AG10803 (cell line): ENCODE data around the gene NCEH1.
A peak's percentile ranks its signal among the peaks of the same experiment; 100 is the strongest.

Experiments
- DNase-seq: peaks from one replicate; pipeline ENCODE4 v3.0.0; 2010; ENCODE audit warnings: low read depth
- H3K4me3 ChIP-seq: 2 replicates; pipeline ENCODE4 v1.5.1; 2011; ENCODE audit warnings: mild to moderate bottlenecking, low read length, control low read depth
- CTCF ChIP-seq: conservative IDR thresholded peaks from 2 replicates; pipeline ENCODE4 v1.5.1; 2011; ENCODE audit warnings: mild to moderate bottlenecking, low read length, control low read depth, inconsistent platforms

NCEH1 gene

GRCh38 chr3:172627057-172627809, 83.6 kb downstream of the NCEH1 start:
- no peak for TF ChIP-seq CTCF
- H3K4me3 ChIP-seq: no peak overlapping the region
- DNase-seq: peak; percentile 89

- H3K4me3 ChIP-seq: no peak overlapping the region
- DNase-seq: peak; percentile 85
- TF ChIP-seq CTCF: no peak
Measured at GRCh38 chr3:172626021-172626640, 84.7 kb downstream of the NCEH1 start.

GRCh38 chr3:172625404-172625803, 85.5 kb downstream of the NCEH1 start:
- no peak for TF ChIP-seq CTCF
- DNase-seq: peak; percentile 65
- no peak overlapping the region for H3K4me3 ChIP-seq

- DNase-seq: no peak
- no peak for TF ChIP-seq CTCF
- no peak overlapping the region for H3K4me3 ChIP-seq
Measured at GRCh38 chr3:172624999-172625398, 85.9 kb downstream of the NCEH1 start.

GRCh38 chr3:172622916-172623700, 87.8 kb downstream of the NCEH1 start:
- DNase-seq: no peak
- H3K4me3 ChIP-seq: no peak overlapping the region
- TF ChIP-seq CTCF: peak; percentile 64

GRCh38 chr3:172622156-172622555, 88.7 kb downstream of the NCEH1 start:
- H3K4me3 ChIP-seq: no peak overlapping the region
- no peak for TF ChIP-seq CTCF
- DNase-seq: no peak
